B cell (primary cell): ENCODE results near the gene FOXL2. TPM values are rescaled to one million over a fixed set of nuclear protein-coding genes. Genes with fewer than 3 reads are reported as not detected.

Experiments
- ATAC-seq: fragments of 200-7000 bp; cut with Tn5 transposase; one replicate; pipeline ENCODE4 v1.10.0; 2021; ENCODE audit warnings: low read depth, mild to moderate bottlenecking, moderate number of reproducible peaks, moderate library complexity
- CTCF ChIA-PET: fragments of 350-600 bp; sonication (Branson Sonifier 250); formaldehyde crosslinking; loops from one replicate; lab custom pipeline; 2021; ENCODE audit warnings: antibody characterized with exemption, inconsistent platforms; lab: Charles Lee
- POLR2A ChIA-PET: fragments of 350-600 bp; sonication (Branson Sonifier 250); formaldehyde crosslinking; loops from one replicate; lab custom pipeline; 2021; ENCODE audit warnings: antibody characterized with exemption; lab: Charles Lee
- DNase-seq: peaks from one replicate; pipeline ENCODE4 v3.0.0; 2013
- H2AFZ ChIP-seq: 2 replicates; pipeline ENCODE4 v1.6.1; 2012; ENCODE audit warnings: mild to moderate bottlenecking, low read depth, low read length; ENCODE audit not compliant: insufficient read depth, poor library complexity, severe bottlenecking
- H3K27ac ChIP-seq, 2 donors: 1 replicate in 1 of 2; 2 replicates in 1 of 2; pipeline ENCODE4 v1.5.1; 2012 to 2013; ENCODE audit warnings: low read length in 2 of 2, mild to moderate bottlenecking in 2 of 2, moderate library complexity in 1 of 2
- H3K27me3 ChIP-seq, 4 experiments: fragments of 200-600 bp in 1 of 4; sonication (generic) in 1 of 4; replicated peaks in 1 of 4; 1 replicate in 2 of 4; 2 replicates in 2 of 4; pipeline versions ENCODE4 v1.6.1 to v1.7.0; 2013 to 2016; ENCODE audit warnings: low read length in 3 of 4, mild to moderate bottlenecking in 2 of 4, mixed read lengths in 1 of 4, moderate library complexity in 1 of 4; ENCODE audit not compliant: insufficient read depth in 4 of 4, control insufficient read depth in 3 of 4; ENCODE audit errors: control extremely low read depth in 1 of 4
- H3K36me3 ChIP-seq, 2 experiments: replicated peaks in 1 of 2; 1 replicate in 1 of 2; 2 replicates in 1 of 2; pipeline versions ENCODE4 v1.6.1 to v1.7.1; 2013; ENCODE audit warnings: low read length in 1 of 2; ENCODE audit not compliant: insufficient read depth in 2 of 2, control insufficient read depth in 1 of 2; ENCODE audit errors: control extremely low read depth in 1 of 2, extremely low read depth in 1 of 2
- H3K4me1 ChIP-seq, 2 donors: fragments of 200-600 bp in 1 of 2; sonication (generic) in 1 of 2; 1 replicate in 1 of 2; 2 replicates in 1 of 2; pipeline versions ENCODE4 v1.5.1 to v1.6.1; 2013 to 2017; ENCODE audit warnings: low read length in 2 of 2; ENCODE audit not compliant: control insufficient read depth in 2 of 2, insufficient read depth in 2 of 2
- H3K4me2 ChIP-seq: replicated peaks from 2 replicates; pipeline ENCODE3; 2012; ENCODE audit warnings: mild to moderate bottlenecking, low read depth, low read length; ENCODE audit not compliant: poor library complexity, severe bottlenecking
- H3K4me3 ChIP-seq, 5 experiments: fragments of 200-600 bp in 1 of 5; sonication (generic) in 1 of 5; 1 replicate in 3 of 5; 2 replicates in 2 of 5; pipeline versions ENCODE4 v1.5.1 to v1.7.0; 2011 to 2016; ENCODE audit warnings: low read length in 4 of 5, mild to moderate bottlenecking in 4 of 5, low read depth in 2 of 5, control low read depth in 1 of 5, moderate library complexity in 1 of 5; ENCODE audit not compliant: insufficient read depth in 1 of 5; ENCODE audit errors: control extremely low read depth in 1 of 5, extremely low read depth in 1 of 5
- H3K79me2 ChIP-seq: fragments of 200-600 bp; sonication (generic); one replicate; pipeline ENCODE4 v1.6.0; 2016; ENCODE audit warnings: low read length; ENCODE audit not compliant: control insufficient read depth, insufficient read depth
- H3K9ac ChIP-seq: fragments of 200-600 bp; sonication (generic); 2 replicates; pipeline ENCODE4 v1.6.1; 2017; ENCODE audit warnings: mild to moderate bottlenecking, low read length, moderate library complexity
- H3K9me3 ChIP-seq, 3 donors: one replicate each; pipeline versions ENCODE4 v1.6.1 to v1.7.1; 2013; ENCODE audit warnings: low read length in 2 of 3; ENCODE audit not compliant: control insufficient read depth in 2 of 3, insufficient read depth in 1 of 3; ENCODE audit errors: control extremely low read depth in 1 of 3
- H4K20me1 ChIP-seq: 2 replicates; pipeline ENCODE4 v1.6.0; 2012; ENCODE audit warnings: mild to moderate bottlenecking, low read length; ENCODE audit not compliant: insufficient read depth, control insufficient read depth, poor library complexity, severe bottlenecking
- H3K27ac Mint-ChIP-seq: one replicate; pipeline ENCODE4 v1.8.0; 2021; ENCODE audit warnings: mixed read lengths
- H3K27me3 Mint-ChIP-seq: one replicate; pipeline ENCODE4 v1.8.0; 2021; ENCODE audit warnings: mixed read lengths
- H3K4me1 Mint-ChIP-seq: one replicate; pipeline ENCODE4 v1.8.0; 2021; ENCODE audit warnings: mixed read lengths
- H3K4me3 Mint-ChIP-seq: one replicate; pipeline ENCODE4 v1.8.0; 2021; ENCODE audit warnings: mixed read lengths
- H3K9me3 Mint-ChIP-seq: one replicate; pipeline ENCODE4 v1.8.0; 2022; ENCODE audit warnings: mixed read lengths; ENCODE audit not compliant: insufficient read depth
- CTCF ChIP-seq: fragments of 200-600 bp; IDR thresholded peaks from one replicate; pipeline ENCODE4 v1.8.0; 2022; ENCODE audit warnings: antibody characterized with exemption, mild to moderate bottlenecking
- EZH2 ChIP-seq: IDR thresholded peaks from 2 replicates; pipeline ENCODE4 v1.6.1; 2012; ENCODE audit warnings: borderline replicate concordance, low read depth, mild to moderate bottlenecking, moderate library complexity, low read length; ENCODE audit not compliant: insufficient read depth, poor library complexity, severe bottlenecking
- WGBS: methylation state at CpG from one replicate; pipeline ENCODE4 v1.1.5; 2013; ENCODE audit warnings: missing lambda C conversion rate; ENCODE audit not compliant: insufficient coverage; 5-methylcytosine and 5-hydroxymethylcytosine counted together
- intact Hi-C: fragments of 100-400 bp; cut with micrococcal nuclease; formaldehyde crosslinking; loops from one replicate; pipeline ENCODE4 v1.10.0; 2022
- polyA plus RNA-seq: library from polyadenylated mRNA; depleted of rRNA; stranded (reverse); fragments of >200 nt; gene quantifications from 2 replicates; pipeline ENCODE4 v1.2.3, GENCODE V29; 2012
- total RNA-seq, 2 donors: library from RNA; stranded (reverse); fragments of 120-200 nt in 1 of 2; gene quantifications; 1 replicate in 1 of 2; 2 replicates in 1 of 2; pipeline versions ENCODE4 v1.2.3 to v1.2.4, GENCODE V29; 2013 to 2022

FOXL2 gene
- total and polyA plus RNA-seq, 2 donors (not counting 1 experiment from before 2014, with no cell fraction given) = not detected

GRCh38 chr3:138962854-138963560, 16.1 kb upstream of the FOXL2 start:
- Histone ChIP-seq H3K4me3 (no peak overlapping the region), H3K9me3 (peaks cover 4 to 25% (median 9%) of the 10 kb centered on the region in 3 donors)
- 86% methylated on average over 6 of the region's 8 CpGs for WGBS

More at GRCh38 chr3:138962854-138963560, 16.1 kb upstream of the FOXL2 start:
- Histone ChIP-seq H3K79me2 (no peaks in the 10 kb centered on the region), H2AFZ (no peak overlapping the region), H3K4me2 (no peak overlapping the region), H3K27me3 (peaks cover 0 to 39% (median 24%) of the 10 kb centered on the region in 4 experiments), H3K9ac (no peak overlapping the region), H4K20me1 (no peaks in the 10 kb centered on the region), H3K27ac (no peak overlapping the region), H3K4me1 (peaks cover 7 to 12% of the 10 kb centered on the region in 2 donors), H3K36me3 (no peaks in the 10 kb centered on the region)
- Mint-ChIP-seq H3K9me3 (peaks cover 5% of the 10 kb centered on the region), H3K27ac (no peak overlapping the region), H3K4me1 (peaks cover 11% of the 10 kb centered on the region), H3K27me3 (peaks cover 53% of the 10 kb centered on the region), H3K4me3 (no peak overlapping the region)
- no peak for DNase-seq
- no peak for ATAC-seq
- intact Hi-C loops = no loop called here
- TF ChIP-seq CTCF (no peak), EZH2 (no peak)
- ChIA-PET POLR2A (no interaction called here), CTCF (no interaction called here)
